Measurements from ENCODE around the gene SPAG6. TPM values are rescaled to one million over a fixed set of nuclear protein-coding genes. Genes with fewer than 3 reads are reported as not detected.

Gene SPAG6
- total and polyA plus RNA-seq, 9 of the 15 experiments (the other 6 are each of a cell fraction or from before 2014, with no cell fraction given) = 3.5 to 23.1 (median 11.8) TPM

GRCh38 chr10:22321156-22321923 is 24.0 kb upstream of the SPAG6 start (continued):
- peak; percentile 44 for TF ChIP-seq REST (IDR thresholded peaks at IDR 0.05; ENCODE audit: borderline replicate concordance)
- TF ChIP-seq REST (CRISPR knock-in tag; IDR thresholded peaks at IDR 0.05; ENCODE audit: low read depth) = peak; percentile 39; the same call in 1 of the 2 replicates
- TF ChIP-seq, protein P1, sequence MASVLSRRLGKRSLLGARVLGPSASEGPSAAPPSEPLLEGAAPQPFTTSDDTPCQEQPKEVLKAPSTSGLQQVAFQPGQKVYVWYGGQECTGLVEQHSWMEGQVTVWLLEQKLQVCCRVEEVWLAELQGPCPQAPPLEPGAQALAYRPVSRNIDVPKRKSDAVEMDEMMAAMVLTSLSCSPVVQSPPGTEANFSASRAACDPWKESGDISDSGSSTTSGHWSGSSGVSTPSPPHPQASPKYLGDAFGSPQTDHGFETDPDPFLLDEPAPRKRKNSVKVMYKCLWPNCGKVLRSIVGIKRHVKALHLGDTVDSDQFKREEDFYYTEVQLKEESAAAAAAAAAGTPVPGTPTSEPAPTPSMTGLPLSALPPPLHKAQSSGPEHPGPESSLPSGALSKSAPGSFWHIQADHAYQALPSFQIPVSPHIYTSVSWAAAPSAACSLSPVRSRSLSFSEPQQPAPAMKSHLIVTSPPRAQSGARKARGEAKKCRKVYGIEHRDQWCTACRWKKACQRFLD (CRISPR knock-in tag; IDR thresholded peaks at IDR 0.05) = 0 out of 2 replicates have a peak, but pooled peaks have one; percentile 2
- TF ChIP-seq CREB1 (IDR thresholded peaks at IDR 0.05) = 0 out of 2 replicates have a peak, but pooled peaks have one; percentile 10
- TF ChIP-seq CREB1 (CRISPR knock-in tag; IDR thresholded peaks at IDR 0.05) = no peak
- peak in 1 of 2 experiments; percentile 44; a peak in 2 of 4 replicates for TF ChIP-seq NRF1 (conservative IDR thresholded peaks at IDR 0.05 in 1 of 2, IDR thresholded peaks at IDR 0.05 in 1 of 2)
- TF ChIP-seq, protein P2, sequence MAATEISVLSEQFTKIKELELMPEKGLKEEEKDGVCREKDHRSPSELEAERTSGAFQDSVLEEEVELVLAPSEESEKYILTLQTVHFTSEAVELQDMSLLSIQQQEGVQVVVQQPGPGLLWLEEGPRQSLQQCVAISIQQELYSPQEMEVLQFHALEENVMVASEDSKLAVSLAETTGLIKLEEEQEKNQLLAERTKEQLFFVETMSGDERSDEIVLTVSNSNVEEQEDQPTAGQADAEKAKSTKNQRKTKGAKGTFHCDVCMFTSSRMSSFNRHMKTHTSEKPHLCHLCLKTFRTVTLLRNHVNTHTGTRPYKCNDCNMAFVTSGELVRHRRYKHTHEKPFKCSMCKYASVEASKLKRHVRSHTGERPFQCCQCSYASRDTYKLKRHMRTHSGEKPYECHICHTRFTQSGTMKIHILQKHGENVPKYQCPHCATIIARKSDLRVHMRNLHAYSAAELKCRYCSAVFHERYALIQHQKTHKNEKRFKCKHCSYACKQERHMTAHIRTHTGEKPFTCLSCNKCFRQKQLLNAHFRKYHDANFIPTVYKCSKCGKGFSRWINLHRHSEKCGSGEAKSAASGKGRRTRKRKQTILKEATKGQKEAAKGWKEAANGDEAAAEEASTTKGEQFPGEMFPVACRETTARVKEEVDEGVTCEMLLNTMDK (IDR thresholded peaks at IDR 0.05; ENCODE audit: borderline replicate concordance, insufficient read depth, low read depth, low read length, poor library complexity, severe bottlenecking) = peak; percentile 10
